MM.1S (cell line): ENCODE measurements around the gene FUT7.

Experiments
- DNase-seq: peaks from one replicate; pipeline ENCODE4 v3.0.0-alpha.2; 2015
- H2AFZ ChIP-seq: fragments of 300-600 bp; sonication (generic); 2 replicates; pipeline ENCODE4 v1.6.0; 2016; ENCODE audit warnings: antibody characterized with exemption, low read length
- H3F3A ChIP-seq: fragments of 300-600 bp; sonication (generic); 2 replicates; pipeline ENCODE4 v1.6.1; 2016; ENCODE audit warnings: mild to moderate bottlenecking, antibody characterized with exemption, low read length, moderate library complexity, mixed read lengths; ENCODE audit not compliant: insufficient read depth
- H3K27ac ChIP-seq: fragments of 300-600 bp; sonication (generic); 2 replicates; pipeline ENCODE4 v1.5.1; 2016; ENCODE audit warnings: mild to moderate bottlenecking, low read length
- H3K27me3 ChIP-seq: fragments of 300-600 bp; sonication (generic); replicated peaks from 2 replicates; pipeline ENCODE4 v1.6.0; 2016; ENCODE audit warnings: low read length; ENCODE audit not compliant: insufficient read depth
- H3K36me3 ChIP-seq: fragments of 300-600 bp; sonication (generic); replicated peaks from 2 replicates; pipeline ENCODE4 v1.6.1; 2016; ENCODE audit warnings: mild to moderate bottlenecking, low read length, mixed read lengths; ENCODE audit not compliant: insufficient read depth
- H3K4me1 ChIP-seq: fragments of 300-600 bp; sonication (generic); 2 replicates; pipeline ENCODE4 v1.6.1; 2016; ENCODE audit warnings: low read length, mixed read lengths
- H3K4me2 ChIP-seq: fragments of 300-600 bp; sonication (generic); 2 replicates; pipeline ENCODE4 v1.6.0; 2016; ENCODE audit warnings: low read depth, low read length
- H3K4me3 ChIP-seq: fragments of 300-600 bp; sonication (generic); 2 replicates; pipeline ENCODE4 v1.5.1; 2016; ENCODE audit warnings: low read length, mixed read lengths
- H3K79me2 ChIP-seq: fragments of 300-600 bp; sonication (generic); 2 replicates; pipeline ENCODE4 v1.6.1; 2016; ENCODE audit warnings: mixed run types, low read length, mixed read lengths
- H3K9ac ChIP-seq: fragments of 300-600 bp; sonication (generic); 2 replicates; pipeline ENCODE4 v1.6.1; 2016; ENCODE audit warnings: low read length, mixed read lengths
- H3K9me2 ChIP-seq: fragments of 300-600 bp; sonication (generic); replicated peaks from 2 replicates; pipeline ENCODE4 v1.6.1; 2016; ENCODE audit warnings: mild to moderate bottlenecking, low read length, mixed read lengths; ENCODE audit not compliant: insufficient read depth
- H3K9me3 ChIP-seq: fragments of 300-600 bp; sonication (generic); replicated peaks from 2 replicates; pipeline ENCODE4 v1.6.1; 2016; ENCODE audit warnings: mild to moderate bottlenecking, low read length, mixed read lengths; ENCODE audit not compliant: insufficient read depth
- H4K20me1 ChIP-seq: fragments of 300-600 bp; sonication (generic); 2 replicates; pipeline ENCODE4 v1.6.1; 2016; ENCODE audit warnings: mild to moderate bottlenecking, low read length, moderate library complexity, mixed read lengths; ENCODE audit not compliant: insufficient read depth
- CTCF ChIP-seq: fragments of 300-600 bp; sonication (generic); IDR thresholded peaks from 2 replicates; pipeline ENCODE4 v1.5.1; 2016; ENCODE audit warnings: antibody characterized with exemption, low read length, mixed read lengths
- EZH2 ChIP-seq: fragments of 300-600 bp; sonication (generic); optimal IDR thresholded peaks from 2 replicates; pipeline ENCODE3; 2017; ENCODE audit warnings: low read depth, mild to moderate bottlenecking, antibody characterized with exemption, low read length, mixed read lengths
- EZH2phosphoT487 ChIP-seq: fragments of 300-600 bp; sonication (generic); IDR thresholded peaks from 2 replicates; pipeline ENCODE4 v1.6.1; 2018; ENCODE audit warnings: antibody characterized with exemption, low read length

Gene FUT7

DNA sequence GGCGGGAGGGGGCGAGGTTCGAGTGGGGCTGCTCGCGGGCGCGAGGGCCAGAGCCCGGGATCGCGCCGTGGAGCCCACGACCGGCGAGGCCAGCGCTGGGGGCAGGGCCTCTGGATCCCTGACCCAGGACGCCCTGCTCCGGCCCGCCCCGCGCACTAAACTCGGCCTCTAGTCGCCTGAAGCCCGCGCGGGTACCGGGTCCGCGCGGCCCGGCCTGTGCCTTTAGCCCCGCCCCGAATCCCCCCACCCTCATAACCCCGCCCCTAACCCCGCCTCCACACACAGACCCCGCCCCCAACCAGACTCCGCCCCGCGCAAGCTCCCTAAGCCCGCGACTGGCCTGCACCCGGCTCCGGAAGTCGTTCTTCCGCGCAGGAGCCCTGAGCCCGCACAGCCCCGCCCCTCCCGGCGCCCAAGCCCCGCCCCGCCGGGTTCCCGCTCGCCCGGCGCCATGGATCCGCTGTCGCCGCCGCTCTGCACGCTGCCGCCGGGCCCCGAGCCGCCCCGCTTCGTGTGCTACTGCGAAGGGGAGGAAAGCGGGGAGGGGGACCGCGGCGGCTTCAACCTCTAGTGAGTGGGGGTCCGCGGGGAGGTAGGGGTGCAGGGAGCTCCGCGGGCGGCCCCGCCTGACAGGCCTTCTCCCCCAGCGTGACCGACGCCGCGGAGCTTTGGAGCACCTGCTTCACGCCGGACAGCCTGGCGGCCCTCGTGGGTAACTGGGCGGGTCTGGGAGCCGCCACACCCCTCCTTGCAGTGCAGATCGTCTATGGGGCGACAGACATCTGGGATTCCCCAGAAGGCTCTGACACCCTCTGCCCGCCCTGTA lies 39.7 kb downstream of the FUT7 start, which contains the start of gene PAXX:
PAXX (plus strand) TSS at position 430 of the 826 bp plus-strand sequence; CDS start at position 452, 22 bp downstream.
- Histone ChIP-seq H3K9me3 (no peaks in the 10 kb centered on the region), H2AFZ (peak within 1 kb of the TSS; percentile 65; the same call in 1 of the 2 replicates), H3K79me2 (no peaks in the 10 kb centered on the region), H3K4me2 (peak within 1 kb of the TSS; percentile 74), H3K27ac (peak within 1 kb of the TSS; percentile 31; the same call in 1 of the 2 replicates), H3K36me3 (no peaks in the 10 kb centered on the region), H3K4me3 (peak within 1 kb of the TSS; percentile 49), H3F3A (no peaks in the 10 kb centered on the region; the same call in 1 of the 2 replicates), H3K27me3 (peaks cover 53% of the 10 kb centered on the region), H3K4me1 (no peaks in the 10 kb centered on the region), H4K20me1 (no peaks in the 10 kb centered on the region), H3K9me2 (no peaks in the 10 kb centered on the region), H3K9ac (peak within 1 kb of the TSS; percentile 62)
- TF ChIP-seq EZH2: no peak
- no peak for TF ChIP-seq CTCF
- no peak for TF ChIP-seq EZH2phosphoT487
- DNase-seq: peak; percentile 81

DNA sequence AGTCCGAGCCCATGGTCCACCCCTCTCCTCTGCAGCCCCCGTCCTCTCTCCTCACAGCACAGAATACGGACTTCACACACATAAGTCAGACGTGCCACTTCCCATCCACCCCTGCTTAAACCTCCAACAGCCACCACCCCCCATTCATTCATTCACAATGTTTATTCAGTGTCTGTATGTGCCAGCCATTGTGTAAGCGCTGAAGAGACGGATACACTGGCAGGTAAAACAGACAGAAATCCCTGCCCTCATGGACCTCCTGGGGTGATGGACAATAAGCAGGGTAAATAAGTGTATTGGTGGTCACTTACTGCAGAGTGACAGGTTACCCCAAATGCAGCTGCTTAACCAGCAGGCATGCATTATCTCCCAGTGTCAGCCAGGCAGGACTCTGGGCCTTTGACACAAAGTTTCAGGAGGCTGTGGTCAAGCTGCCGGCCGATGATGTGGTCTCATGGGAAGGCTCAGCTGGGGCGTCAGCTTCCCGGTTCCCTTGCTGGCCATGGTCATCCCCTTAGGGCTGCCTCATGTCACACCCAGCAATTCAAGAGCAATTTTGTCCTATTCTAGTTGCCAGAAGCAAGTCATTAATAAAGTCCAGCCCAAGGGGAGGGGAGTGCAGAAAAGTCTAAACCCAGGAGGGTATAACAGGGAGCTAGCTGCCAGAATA lies 41.5 kb downstream of the FUT7 start:
- no peaks in the 10 kb centered on the region; the same call in 1 of the 2 replicates for H3F3A ChIP-seq
- no peak overlapping the region for H3K4me2 ChIP-seq
- no peak overlapping the region for H3K9ac ChIP-seq
- H4K20me1 ChIP-seq: no peaks in the 10 kb centered on the region
- H3K9me2 ChIP-seq: no peaks in the 10 kb centered on the region
- TF ChIP-seq EZH2 (no peak), EZH2phosphoT487 (no peak), CTCF (no peak)
- no peaks in the 10 kb centered on the region for H3K79me2 ChIP-seq
- no peak overlapping the region for H2AFZ ChIP-seq
- no peak for DNase-seq
- no peaks in the 10 kb centered on the region for H3K36me3 ChIP-seq
- peaks cover 55% of the 10 kb centered on the region for H3K27me3 ChIP-seq
- H3K9me3 ChIP-seq: no peaks in the 10 kb centered on the region
- no peaks in the 10 kb centered on the region for H3K4me1 ChIP-seq
- H3K27ac ChIP-seq: no peak overlapping the region
- H3K4me3 ChIP-seq: no peak overlapping the region

DNA sequence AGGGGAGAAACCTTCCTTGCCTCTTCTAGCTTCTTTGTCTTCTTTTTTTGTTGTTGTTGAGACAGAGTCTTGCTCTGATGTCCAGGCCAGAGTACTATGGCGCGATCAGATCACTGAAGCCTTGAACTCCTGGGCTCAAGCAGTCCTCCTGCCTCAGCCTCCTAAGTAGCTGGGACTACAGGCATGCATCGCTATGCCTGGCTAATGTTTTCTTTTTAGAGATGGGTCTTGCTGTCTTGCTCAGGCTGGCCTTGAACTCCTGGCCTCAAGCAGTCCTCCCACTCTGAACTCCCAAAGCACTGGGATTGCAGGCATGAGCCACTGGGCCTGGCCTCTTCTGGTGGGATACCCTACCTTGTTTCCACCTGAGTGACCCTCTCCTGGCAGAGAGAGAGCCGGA lies 43.0 kb downstream of the FUT7 start:
- no peak overlapping the region for H3K27ac ChIP-seq
- H3K79me2 ChIP-seq: no peaks in the 10 kb centered on the region
- no peaks in the 10 kb centered on the region for H3K36me3 ChIP-seq
- H3K9me2 ChIP-seq: no peaks in the 10 kb centered on the region
- H3K4me1 ChIP-seq: no peaks in the 10 kb centered on the region
- H3K27me3 ChIP-seq: peaks cover 70% of the 10 kb centered on the region
- H3K9me3 ChIP-seq: no peaks in the 10 kb centered on the region
- no peak overlapping the region for H3K9ac ChIP-seq
- H2AFZ ChIP-seq: no peak overlapping the region
- no peaks in the 10 kb centered on the region for H4K20me1 ChIP-seq
- DNase-seq: no peak
- no peaks in the 10 kb centered on the region; the same call in 1 of the 2 replicates for H3F3A ChIP-seq
- H3K4me2 ChIP-seq: no peak overlapping the region
- no peak for TF ChIP-seq CTCF
- TF ChIP-seq EZH2phosphoT487: no peak
- TF ChIP-seq EZH2: no peak
- no peak overlapping the region for H3K4me3 ChIP-seq
